HG03097 (cell line): ENCODE results near the gene MYH11.
"Not testable (repeated sequence)": the region's sequence is repeated elsewhere in the genome, so short reads cannot be mapped to it uniquely, and the experiment has no call there.

Source experiments
- ATAC-seq: cut with Tn5 transposase; IDR thresholded peaks from one replicate; pipeline ENCODE4 v1.9.1; 2021; ENCODE audit not compliant: unreplicated experiment, low FRiP score

The MYH11 gene

GRCh38 chr16:15690296-15690695, 166.5 kb downstream of the MYH11 start:
- ATAC-seq = no peak

- ATAC-seq = no peak
These were observed 167.5 kb downstream of the MYH11 start for GRCh38 chr16:15689290-15689689.

GRCh38 chr16:15686287-15686686, 170.5 kb downstream of the MYH11 start:
- no peak for ATAC-seq

GRCh38 chr16:15682105-15682570, 174.7 kb downstream of the MYH11 start:
- no peak for ATAC-seq

GRCh38 chr16:15677447-15677846, 179.4 kb downstream of the MYH11 start:
- ATAC-seq = no peak

GRCh38 chr16:15676506-15676905, 180.3 kb downstream of the MYH11 start:
- ATAC-seq = no peak

GRCh38 chr16:15674571-15674970, 182.3 kb downstream of the MYH11 start:
- ATAC-seq = no peak

GRCh38 chr16:15672514-15673167, 184.2 kb downstream of the MYH11 start:
- no peak for ATAC-seq

GRCh38 chr16:15672127-15672513, 184.7 kb downstream of the MYH11 start:
- ATAC-seq = not testable (repeated sequence)

- ATAC-seq = no peak
These were observed 185.2 kb downstream of the MYH11 start for GRCh38 chr16:15671530-15672117.

GRCh38 chr16:15667091-15667742, 189.6 kb downstream of the MYH11 start:
- ATAC-seq = no peak

GRCh38 chr16:15665107-15665506, 191.7 kb downstream of the MYH11 start:
- no peak for ATAC-seq

- no peak for ATAC-seq
These were observed 196.6 kb downstream of the MYH11 start for GRCh38 chr16:15660203-15660601.

- ATAC-seq = no peak
These were observed 198.3 kb downstream of the MYH11 start for GRCh38 chr16:15658556-15658955.

- ATAC-seq = no peak
These were observed 198.7 kb downstream of the MYH11 start for GRCh38 chr16:15658149-15658548.

GRCh38 chr16:15655561-15655960, 201.3 kb downstream of the MYH11 start:
- not testable (repeated sequence) for ATAC-seq

- ATAC-seq = no peak
These were observed 202.2 kb downstream of the MYH11 start for GRCh38 chr16:15654591-15654990.

GRCh38 chr16:15653227-15653626, 203.6 kb downstream of the MYH11 start:
- ATAC-seq = no peak
